Measurements from ENCODE around the gene PITPNC1. TPM values are rescaled to one million over a fixed set of nuclear protein-coding genes. Genes with fewer than 3 reads are reported as not detected.
A peak's percentile ranks its signal among the peaks of the same experiment; 100 is the strongest.
"Not testable (repeated sequence)": the region's sequence is repeated elsewhere in the genome, so short reads cannot be mapped to it uniquely, and the experiment has no call there.

Gene PITPNC1
- polyA plus RNA-seq, 4 donors: 19.7 to 24.3 (median 23.4) TPM

- no peak for DNase-seq (ENCODE audit: low read depth in 4 of 4, low spot score in 3 of 4)
Measured at GRCh38 chr17:67503184-67503583, 126.1 kb downstream of the PITPNC1 start.

DNA sequence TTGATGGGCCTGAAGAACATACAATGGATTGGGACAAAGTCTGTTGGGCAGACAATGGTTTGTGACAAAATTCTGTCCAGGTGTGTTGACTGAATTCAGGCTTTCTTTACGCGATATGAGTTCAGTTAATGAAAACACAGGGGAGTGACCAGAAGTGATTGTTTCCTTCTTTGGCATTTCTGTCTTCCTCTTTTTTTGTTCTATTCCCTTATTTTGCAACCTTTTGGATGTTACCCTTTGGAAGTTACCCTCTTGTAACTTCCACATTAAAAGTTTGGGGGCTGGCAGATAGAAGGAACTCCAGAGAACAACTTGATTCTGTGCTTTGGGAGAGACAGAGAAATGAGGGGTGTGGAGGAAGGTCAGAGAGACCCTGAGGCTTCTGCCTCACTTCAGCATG, 126.7 kb downstream of the PITPNC1 start:
- no peak for DNase-seq (ENCODE audit: low read depth in 4 of 4, low spot score in 3 of 4)

- no peak for DNase-seq (ENCODE audit: low read depth in 4 of 4, low spot score in 3 of 4)
Measured at GRCh38 chr17:67504182-67504581, 127.1 kb downstream of the PITPNC1 start.

GRCh38 chr17:67506966-67507365, 129.9 kb downstream of the PITPNC1 start:
- no peak for DNase-seq (ENCODE audit: low read depth in 4 of 4, low spot score in 3 of 4)

- DNase-seq (ENCODE audit: low read depth in 4 of 4, low spot score in 3 of 4): no peak
Measured at GRCh38 chr17:67509390-67510287, 132.6 kb downstream of the PITPNC1 start.

DNA sequence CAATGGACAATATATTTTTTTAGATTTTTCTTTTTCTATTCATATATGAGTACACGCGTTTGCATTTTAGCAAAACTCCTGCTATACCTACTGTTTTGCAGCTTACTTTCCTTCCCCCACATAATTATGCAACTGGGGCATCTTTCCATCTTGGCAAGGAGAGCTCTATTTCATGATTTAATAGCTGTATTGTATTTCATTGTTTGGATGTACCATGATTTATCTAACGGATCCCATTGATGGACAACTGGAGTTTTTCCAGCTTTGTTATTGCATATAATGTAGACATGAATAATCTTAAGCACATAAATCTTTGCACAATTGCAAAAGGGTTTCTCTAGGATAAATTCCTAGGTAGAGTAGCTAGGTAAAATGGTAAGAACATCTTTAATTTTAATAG, 133.9 kb downstream of the PITPNC1 start:
- no peak for DNase-seq (ENCODE audit: low read depth in 4 of 4, low spot score in 3 of 4)

DNA sequence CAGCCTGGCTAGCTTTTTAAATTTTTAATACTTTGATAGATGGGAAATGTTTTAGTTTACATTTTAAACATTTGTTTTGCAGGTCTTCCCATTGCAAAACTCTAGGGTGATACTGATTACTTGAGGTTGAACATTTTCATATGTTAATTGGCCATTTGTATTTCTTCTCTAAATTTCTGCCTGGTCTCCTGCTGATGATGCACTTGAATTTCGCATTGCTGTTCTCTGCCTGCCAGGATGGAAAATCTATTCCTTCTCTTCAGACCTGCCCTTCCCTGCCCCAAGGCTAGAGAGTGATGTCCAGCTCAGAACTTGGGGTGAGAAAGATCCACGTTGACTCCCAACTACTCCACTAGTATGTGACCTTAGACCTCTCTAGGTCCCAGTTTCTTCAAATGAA, 134.7 kb downstream of the PITPNC1 start:
- DNase-seq (ENCODE audit: low read depth in 4 of 4, low spot score in 3 of 4): no peak

GRCh38 chr17:67514998-67515397, 137.9 kb downstream of the PITPNC1 start:
- no peak for DNase-seq (ENCODE audit: low read depth in 4 of 4, low spot score in 3 of 4)

DNA sequence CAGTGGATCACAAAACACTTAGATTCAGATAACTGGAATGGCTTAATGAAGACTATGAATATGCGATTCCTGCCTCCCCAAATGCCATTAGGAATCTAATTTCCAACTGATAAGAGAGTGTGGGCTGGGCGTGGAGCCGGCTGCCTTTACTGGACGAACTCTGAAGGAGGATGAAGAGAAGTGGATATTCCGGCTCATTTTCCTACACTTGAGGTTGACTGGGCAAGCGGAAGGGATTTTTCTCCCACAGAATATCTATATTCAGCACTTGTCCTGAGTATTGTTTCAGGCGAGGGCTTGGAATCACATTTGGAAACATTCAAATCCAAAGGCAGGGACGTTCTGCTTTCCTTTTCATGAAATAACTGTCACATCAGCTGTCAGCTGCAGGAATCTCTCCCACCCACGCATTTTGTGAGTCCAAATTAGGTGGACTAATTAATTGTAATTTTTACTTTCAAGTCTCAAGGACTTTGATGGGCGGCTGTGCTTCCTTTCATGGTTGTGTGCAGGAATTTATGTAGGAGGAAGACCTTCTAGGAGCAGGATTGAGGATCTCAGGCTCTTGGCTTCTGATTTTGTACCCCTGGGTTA, 138.5 kb downstream of the PITPNC1 start:
- DNase-seq (ENCODE audit: low read depth in 4 of 4, low spot score in 3 of 4): no peak

GRCh38 chr17:67516571-67516970, 139.5 kb downstream of the PITPNC1 start:
- DNase-seq (ENCODE audit: low read depth in 4 of 4, low spot score in 3 of 4): not testable (repeated sequence)

DNA sequence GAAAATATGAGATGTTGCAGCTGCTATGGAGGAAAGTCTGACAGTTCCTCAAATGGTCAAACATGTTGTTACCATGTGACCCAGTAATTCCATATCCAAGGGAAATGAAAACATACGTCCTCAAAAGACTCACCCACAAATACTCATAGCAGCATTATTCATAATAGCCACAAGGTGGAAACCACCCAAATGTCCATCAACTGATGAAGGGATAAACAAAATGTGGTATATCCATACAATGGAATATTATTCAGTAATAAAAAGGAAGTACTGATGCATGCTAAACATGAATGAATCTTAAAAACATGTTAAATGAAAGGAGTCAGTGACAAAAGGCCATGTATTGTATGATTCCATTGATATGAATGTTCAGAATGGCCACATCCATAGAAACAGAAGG, 140.2 kb downstream of the PITPNC1 start:
- DNase-seq (ENCODE audit: low read depth in 4 of 4, low spot score in 3 of 4): no peak

DNA sequence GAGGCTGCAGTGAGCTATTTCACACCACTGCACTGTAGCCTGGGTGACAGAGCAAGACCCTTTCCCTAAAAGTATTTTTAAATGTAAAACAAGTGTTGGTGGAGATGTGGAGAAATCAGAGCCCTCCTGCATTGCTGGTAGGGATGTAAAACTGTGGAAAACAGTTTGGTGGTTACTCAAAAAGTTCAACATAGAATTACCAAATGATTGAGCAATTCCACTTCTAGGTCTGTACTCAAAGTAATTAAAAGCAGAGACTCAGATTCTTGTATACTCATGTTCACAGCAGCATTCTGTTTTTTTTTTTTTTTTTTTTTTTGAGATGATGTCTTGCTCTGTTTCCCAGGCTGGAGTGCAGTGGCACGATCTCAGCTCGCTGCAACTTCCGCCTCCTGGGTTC, 141.8 kb downstream of the PITPNC1 start:
- DNase-seq (ENCODE audit: low read depth in 4 of 4, low spot score in 3 of 4): no peak

DNA sequence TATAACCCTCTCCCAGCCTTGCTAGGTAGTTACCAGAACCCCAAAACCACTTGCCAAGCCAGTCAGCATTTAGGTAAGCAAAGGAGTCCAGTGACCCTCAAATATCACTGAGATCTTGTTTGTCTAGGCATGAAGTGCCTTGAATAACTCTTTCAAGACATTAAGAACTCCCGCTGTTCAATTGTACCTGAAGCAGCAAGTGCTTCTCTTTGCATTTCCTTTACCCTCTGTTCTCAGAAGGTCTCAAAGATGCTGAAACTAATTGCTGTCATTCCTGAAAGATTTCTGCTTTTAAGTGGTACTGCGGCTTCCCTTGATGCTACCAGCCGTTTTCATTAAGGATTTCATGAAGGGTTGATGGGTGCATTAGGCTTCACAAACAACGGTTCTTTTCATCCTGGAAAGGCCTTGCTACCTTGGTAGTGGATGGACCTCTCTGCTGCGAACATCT, 142.7 kb downstream of the PITPNC1 start:
- DNase-seq (ENCODE audit: low read depth in 4 of 4, low spot score in 3 of 4): no peak

GRCh38 chr17:67520252-67520906, 143.3 kb downstream of the PITPNC1 start:
- DNase-seq (ENCODE audit: low read depth in 4 of 4, low spot score in 3 of 4): peak in 2 of 4 donors; percentile 36 to 42

DNA sequence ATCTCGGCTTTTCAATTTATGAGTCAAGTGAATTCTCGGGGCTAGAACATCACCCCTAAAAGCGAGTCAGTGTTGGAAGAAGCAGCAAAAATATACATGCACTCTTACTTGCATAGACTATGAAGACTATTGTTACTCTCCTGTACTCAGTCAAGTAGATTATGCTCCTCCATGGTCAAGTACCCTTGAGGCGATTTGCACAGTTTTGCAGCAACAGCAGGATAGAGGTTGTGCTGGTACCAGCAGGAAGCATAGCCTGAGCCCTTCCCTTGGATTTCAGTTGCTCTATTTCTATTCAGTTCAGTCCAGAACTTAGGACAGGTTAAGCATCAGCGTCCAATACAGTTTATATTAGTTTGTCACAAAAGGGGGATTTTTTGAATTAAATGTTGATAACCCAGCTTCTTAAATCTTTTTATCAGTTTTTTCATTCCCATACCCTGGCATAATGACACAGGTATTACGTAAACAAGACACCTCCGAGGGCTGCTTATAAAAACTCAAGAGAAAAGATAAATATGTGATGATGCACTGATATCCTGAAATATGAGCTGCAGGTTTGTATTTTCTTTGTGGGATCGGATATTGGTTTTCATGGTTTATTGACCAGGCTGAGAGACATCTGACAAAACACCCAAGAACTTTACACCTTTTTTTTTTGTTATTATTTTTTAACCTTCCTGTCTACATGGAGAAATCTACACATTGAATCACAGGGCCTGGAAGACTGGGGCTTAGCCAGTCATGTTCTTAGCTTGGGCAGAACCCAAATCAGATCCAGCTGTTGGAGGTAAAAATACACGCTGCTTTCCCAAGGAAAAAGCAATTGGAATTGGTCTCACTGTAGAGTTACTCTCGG, 144.1 kb downstream of the PITPNC1 start:
- no peak for DNase-seq (ENCODE audit: low read depth in 4 of 4, low spot score in 3 of 4)

GRCh38 chr17:67521775-67522069, 144.6 kb downstream of the PITPNC1 start:
- DNase-seq (ENCODE audit: low read depth in 4 of 4, low spot score in 3 of 4): no peak

- no peak for DNase-seq (ENCODE audit: low read depth in 4 of 4, low spot score in 3 of 4)
Measured at GRCh38 chr17:67523101-67523500, 146.0 kb downstream of the PITPNC1 start.

DNA sequence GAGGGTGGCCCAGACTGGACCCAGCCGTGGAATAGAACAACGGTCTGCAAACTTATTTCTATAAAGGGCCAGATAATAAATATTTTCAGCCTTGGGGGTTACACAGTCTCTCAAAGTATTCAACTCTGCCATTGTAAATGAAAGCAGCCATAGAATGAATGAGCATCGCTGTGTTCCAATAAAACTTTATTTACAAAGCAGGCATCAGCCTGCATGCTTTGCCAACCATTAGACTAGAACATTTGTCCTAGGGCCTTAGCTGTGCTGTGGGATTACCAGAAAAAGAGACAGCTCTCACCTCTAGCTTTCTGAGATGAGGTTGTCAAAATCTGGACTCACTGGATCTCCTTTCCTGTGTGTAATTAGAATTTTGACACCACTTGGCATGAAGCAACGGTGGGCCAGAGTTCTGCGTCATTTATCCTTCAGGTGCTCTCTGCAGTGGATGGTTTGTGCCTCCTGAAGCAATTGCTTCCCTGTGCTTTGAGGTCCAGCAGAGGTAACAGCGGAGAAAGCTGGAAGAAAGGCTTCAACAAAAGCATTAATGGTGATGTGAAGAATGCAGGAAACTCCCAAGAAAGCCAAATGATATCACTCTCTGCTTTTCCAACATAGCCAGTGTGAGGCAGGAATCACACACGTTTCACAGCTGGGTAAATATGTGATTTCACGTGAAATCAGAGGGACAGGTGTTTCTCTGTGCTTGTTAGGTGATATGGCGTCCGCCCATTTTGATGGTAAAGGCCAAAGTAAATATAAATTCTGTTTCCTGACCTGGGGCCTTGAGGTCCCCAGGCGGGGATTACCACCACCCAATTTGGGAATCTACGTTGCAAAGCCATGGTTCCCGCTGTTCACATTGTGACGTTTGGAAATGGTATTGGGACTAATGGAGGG, 148.4 kb downstream of the PITPNC1 start:
- no peak for DNase-seq (ENCODE audit: low read depth in 4 of 4, low spot score in 3 of 4)

GRCh38 chr17:67526700-67527099, 149.6 kb downstream of the PITPNC1 start:
- no peak for DNase-seq (ENCODE audit: low read depth in 4 of 4, low spot score in 3 of 4)

All from right renal pelvis (tissue), 4 donors.